Measurements from ENCODE around the gene IPO7. TPM values are rescaled to one million over a fixed set of nuclear protein-coding genes. Genes with fewer than 3 reads are reported as not detected.
"Not testable (repeated sequence)": the region's sequence is repeated elsewhere in the genome, so short reads cannot be mapped to it uniquely, and the experiment has no call there.

IPO7 gene
- 57.5 and 60.6 TPM in 2 replicates for total RNA-seq

- peak within 1 kb of the TSS; percentile 94 for H3K4me3 ChIP-seq (ENCODE audit: low read depth, low read length)
- DNase-seq (ENCODE audit: low read depth), result peak; percentile 41
- TF ChIP-seq CTCF (conservative IDR thresholded peaks at IDR 0.05; ENCODE audit: low read depth, low read length), result peak; percentile 53
Measured at GRCh38 chr11:9384535-9385326, at the start of gene IPO7. Gene IPO7 (plus strand): TSS chr11:9384652. CDS start chr11:9384764, 112 bp downstream.

GRCh38 chr11:9341638-9342178, 42.7 kb upstream of the IPO7 start:
- TF ChIP-seq CTCF (conservative IDR thresholded peaks at IDR 0.05; ENCODE audit: low read depth, low read length), result no peak
- H3K4me3 ChIP-seq (ENCODE audit: low read depth, low read length), result no peak overlapping the region
- no peak for DNase-seq (ENCODE audit: low read depth)

- DNase-seq (ENCODE audit: low read depth), result no peak
- H3K4me3 ChIP-seq (ENCODE audit: low read depth, low read length), result no peak overlapping the region
- no peak for TF ChIP-seq CTCF (conservative IDR thresholded peaks at IDR 0.05; ENCODE audit: low read depth, low read length)
Measured at GRCh38 chr11:9344061-9344680, 40.3 kb upstream of the IPO7 start.

- no peak for DNase-seq (ENCODE audit: low read depth)
- TF ChIP-seq CTCF (conservative IDR thresholded peaks at IDR 0.05; ENCODE audit: low read depth, low read length), result no peak
- H3K4me3 ChIP-seq (ENCODE audit: low read depth, low read length), result no peak overlapping the region
Measured at GRCh38 chr11:9347100-9347499, 37.4 kb upstream of the IPO7 start.

- H3K4me3 ChIP-seq (ENCODE audit: low read depth, low read length); DNase-seq (ENCODE audit: low read depth): not testable (repeated sequence)
Measured at GRCh38 chr11:9347779-9348178, 36.7 kb upstream of the IPO7 start.

GRCh38 chr11:9351321-9351881, 33.1 kb upstream of the IPO7 start:
- no peak for TF ChIP-seq CTCF (conservative IDR thresholded peaks at IDR 0.05; ENCODE audit: low read depth, low read length)
- DNase-seq (ENCODE audit: low read depth), result no peak
- H3K4me3 ChIP-seq (ENCODE audit: low read depth, low read length), result no peak overlapping the region

GRCh38 chr11:9357041-9357440, 27.4 kb upstream of the IPO7 start:
- no peak for DNase-seq (ENCODE audit: low read depth)
- no peak overlapping the region for H3K4me3 ChIP-seq (ENCODE audit: low read depth, low read length)
- no peak for TF ChIP-seq CTCF (conservative IDR thresholded peaks at IDR 0.05; ENCODE audit: low read depth, low read length)

GRCh38 chr11:9360862-9361622, 23.4 kb upstream of the IPO7 start:
- DNase-seq (ENCODE audit: low read depth); H3K4me3 ChIP-seq (ENCODE audit: low read depth, low read length): not testable (repeated sequence)

Measured in epithelial cell of proximal tubule (primary cell).